ENCODE data around the gene PRRT2.

Gene PRRT2

GRCh38 chr16:29812754-29813643 is 1.0 kb downstream of the PRRT2 start:
- Histone ChIP-seq H3K4me3 (ENCODE audit: low read length in 2 of 2) (peak overlapping the region; percentile 60 to 65), H3K9ac (ENCODE audit: low read depth in 1 of 2, low read length in 2 of 2) (peak overlapping the region in 1 of 2 donors; percentile 47), H3K36me3 (ENCODE audit: control insufficient read depth in 2 of 2, insufficient read depth in 2 of 2, low read length in 2 of 2) (peaks cover 14 to 17% of the 10 kb centered on the region in 2 donors), H3K27me3 (ENCODE audit: control insufficient read depth in 2 of 2, insufficient read depth in 2 of 2, low read length in 2 of 2) (no peaks in the 10 kb centered on the region), H3K4me1 (ENCODE audit: control insufficient read depth in 2 of 2, insufficient read depth in 2 of 2, low read length in 2 of 2) (peaks cover 59 to 65% of the 10 kb centered on the region in 2 donors), H3K9me3 (ENCODE audit: control insufficient read depth in 2 of 2, low read length in 2 of 2) (no peaks in the 10 kb centered on the region), H3K27ac (ENCODE audit: low read depth in 2 of 2, low read length in 2 of 2) (peak overlapping the region in 1 of 2 donors; percentile 85)

- H3K9me3 ChIP-seq (ENCODE audit: control insufficient read depth in 2 of 2, low read length in 2 of 2): no peaks in the 10 kb centered on the region
- H3K27me3 ChIP-seq (ENCODE audit: control insufficient read depth in 2 of 2, insufficient read depth in 2 of 2, low read length in 2 of 2): no peaks in the 10 kb centered on the region
- peaks cover 54 to 66% of the 10 kb centered on the region in 2 donors for H3K4me1 ChIP-seq (ENCODE audit: control insufficient read depth in 2 of 2, insufficient read depth in 2 of 2, low read length in 2 of 2)
- H3K36me3 ChIP-seq (ENCODE audit: control insufficient read depth in 2 of 2, insufficient read depth in 2 of 2, low read length in 2 of 2): peaks cover 12 to 15% of the 10 kb centered on the region in 2 donors
- H3K9ac ChIP-seq (ENCODE audit: low read depth in 1 of 2, low read length in 2 of 2): no peak overlapping the region
- no peak overlapping the region for H3K4me3 ChIP-seq (ENCODE audit: low read length in 2 of 2)
- no peak overlapping the region for H3K27ac ChIP-seq (ENCODE audit: low read depth in 2 of 2, low read length in 2 of 2)
Observed at GRCh38 chr16:29813644-29814562, 1.9 kb downstream of the PRRT2 start.

GRCh38 chr16:29814592-29814991 is 2.6 kb downstream of the PRRT2 start:
- H3K36me3 ChIP-seq (ENCODE audit: control insufficient read depth in 2 of 2, insufficient read depth in 2 of 2, low read length in 2 of 2): peaks cover 6 to 13% of the 10 kb centered on the region in 2 donors
- peak overlapping the region in 1 of 2 donors; percentile 88 for H3K4me3 ChIP-seq (ENCODE audit: low read length in 2 of 2)
- H3K4me1 ChIP-seq (ENCODE audit: control insufficient read depth in 2 of 2, insufficient read depth in 2 of 2, low read length in 2 of 2): peaks cover 55 to 64% of the 10 kb centered on the region in 2 donors
- no peak overlapping the region for H3K27ac ChIP-seq (ENCODE audit: low read depth in 2 of 2, low read length in 2 of 2)
- no peaks in the 10 kb centered on the region for H3K27me3 ChIP-seq (ENCODE audit: control insufficient read depth in 2 of 2, insufficient read depth in 2 of 2, low read length in 2 of 2)
- no peaks in the 10 kb centered on the region for H3K9me3 ChIP-seq (ENCODE audit: control insufficient read depth in 2 of 2, low read length in 2 of 2)
- H3K9ac ChIP-seq (ENCODE audit: low read depth in 1 of 2, low read length in 2 of 2): peak overlapping the region in 1 of 2 donors; percentile 74

- Histone ChIP-seq H3K4me1 (ENCODE audit: control insufficient read depth in 2 of 2, insufficient read depth in 2 of 2, low read length in 2 of 2) (peaks cover 55 to 63% of the 10 kb centered on the region in 2 donors), H3K4me3 (ENCODE audit: low read length in 2 of 2) (peak overlapping the region; percentile 88 to 89), H3K27me3 (ENCODE audit: control insufficient read depth in 2 of 2, insufficient read depth in 2 of 2, low read length in 2 of 2) (no peaks in the 10 kb centered on the region), H3K36me3 (ENCODE audit: control insufficient read depth in 2 of 2, insufficient read depth in 2 of 2, low read length in 2 of 2) (peaks cover under 1 to 14% of the 10 kb centered on the region in 2 donors), H3K9ac (ENCODE audit: low read depth in 1 of 2, low read length in 2 of 2) (peak overlapping the region in 1 of 2 donors; percentile 74), H3K27ac (ENCODE audit: low read depth in 2 of 2, low read length in 2 of 2) (peak overlapping the region in 1 of 2 donors; percentile 95), H3K9me3 (ENCODE audit: control insufficient read depth in 2 of 2, low read length in 2 of 2) (no peaks in the 10 kb centered on the region)
Observed at GRCh38 chr16:29815032-29815721, 3.2 kb downstream of the PRRT2 start.

GRCh38 chr16:29815793-29816693 is 4.0 kb downstream of the PRRT2 start, which contains the start of gene PAGR1:
PAGR1 (plus strand) TSS chr16:29816152; CDS start chr16:29816526, 374 bp downstream.
- H3K4me3 ChIP-seq (ENCODE audit: low read length in 2 of 2): peak within 1 kb of the TSS; percentile 88 to 89
- no peaks in the 10 kb centered on the region for H3K27me3 ChIP-seq (ENCODE audit: control insufficient read depth in 2 of 2, insufficient read depth in 2 of 2, low read length in 2 of 2)
- H3K36me3 ChIP-seq (ENCODE audit: control insufficient read depth in 2 of 2, insufficient read depth in 2 of 2, low read length in 2 of 2): peaks cover 0 to 12% of the 10 kb centered on the region in 2 donors
- H3K4me1 ChIP-seq (ENCODE audit: control insufficient read depth in 2 of 2, insufficient read depth in 2 of 2, low read length in 2 of 2): peaks cover 46 to 55% of the 10 kb centered on the region in 2 donors
- peak within 1 kb of the TSS; percentile 91 to 95 for H3K27ac ChIP-seq (ENCODE audit: low read depth in 2 of 2, low read length in 2 of 2)
- H3K9me3 ChIP-seq (ENCODE audit: control insufficient read depth in 2 of 2, low read length in 2 of 2): no peaks in the 10 kb centered on the region
- H3K9ac ChIP-seq (ENCODE audit: low read depth in 1 of 2, low read length in 2 of 2): peak within 1 kb of the TSS; percentile 74 to 96

- no peaks in the 10 kb centered on the region for H3K9me3 ChIP-seq (ENCODE audit: control insufficient read depth in 2 of 2, low read length in 2 of 2)
- H3K27me3 ChIP-seq (ENCODE audit: control insufficient read depth in 2 of 2, insufficient read depth in 2 of 2, low read length in 2 of 2): no peaks in the 10 kb centered on the region
- H3K9ac ChIP-seq (ENCODE audit: low read depth in 1 of 2, low read length in 2 of 2): peak overlapping the region; percentile 74 to 96
- peak overlapping the region; percentile 91 to 95 for H3K27ac ChIP-seq (ENCODE audit: low read depth in 2 of 2, low read length in 2 of 2)
- H3K4me3 ChIP-seq (ENCODE audit: low read length in 2 of 2): peak overlapping the region; percentile 88 to 89
- H3K4me1 ChIP-seq (ENCODE audit: control insufficient read depth in 2 of 2, insufficient read depth in 2 of 2, low read length in 2 of 2): peaks cover 46 to 54% of the 10 kb centered on the region in 2 donors
- peaks cover 0 to 12% of the 10 kb centered on the region in 2 donors for H3K36me3 ChIP-seq (ENCODE audit: control insufficient read depth in 2 of 2, insufficient read depth in 2 of 2, low read length in 2 of 2)
Observed at GRCh38 chr16:29816694-29817441, 4.9 kb downstream of the PRRT2 start.

- Histone ChIP-seq H3K27me3 (ENCODE audit: control insufficient read depth in 2 of 2, insufficient read depth in 2 of 2, low read length in 2 of 2) (no peaks in the 10 kb centered on the region), H3K27ac (ENCODE audit: low read depth in 2 of 2, low read length in 2 of 2) (no peak overlapping the region), H3K4me1 (ENCODE audit: control insufficient read depth in 2 of 2, insufficient read depth in 2 of 2, low read length in 2 of 2) (peaks cover 48 to 58% of the 10 kb centered on the region in 2 donors), H3K36me3 (ENCODE audit: control insufficient read depth in 2 of 2, insufficient read depth in 2 of 2, low read length in 2 of 2) (peaks cover 0 to 12% of the 10 kb centered on the region in 2 donors), H3K9me3 (ENCODE audit: control insufficient read depth in 2 of 2, low read length in 2 of 2) (no peaks in the 10 kb centered on the region), H3K4me3 (ENCODE audit: low read length in 2 of 2) (peak overlapping the region in 1 of 2 donors; percentile 22), H3K9ac (ENCODE audit: low read depth in 1 of 2, low read length in 2 of 2) (peak overlapping the region in 1 of 2 donors; percentile 9)
Observed at GRCh38 chr16:29818082-29818481, 6.1 kb downstream of the PRRT2 start.

GRCh38 chr16:29819506-29819905 is 7.5 kb downstream of the PRRT2 start:
- Histone ChIP-seq H3K9ac (ENCODE audit: low read depth in 1 of 2, low read length in 2 of 2) (peak overlapping the region; percentile 85 to 92), H3K27ac (ENCODE audit: low read depth in 2 of 2, low read length in 2 of 2) (peak overlapping the region; percentile 96), H3K4me3 (ENCODE audit: low read length in 2 of 2) (peak overlapping the region; percentile 78 to 96), H3K9me3 (ENCODE audit: control insufficient read depth in 2 of 2, low read length in 2 of 2) (no peaks in the 10 kb centered on the region), H3K36me3 (ENCODE audit: control insufficient read depth in 2 of 2, insufficient read depth in 2 of 2, low read length in 2 of 2) (peaks cover 0 to 12% of the 10 kb centered on the region in 2 donors), H3K27me3 (ENCODE audit: control insufficient read depth in 2 of 2, insufficient read depth in 2 of 2, low read length in 2 of 2) (no peaks in the 10 kb centered on the region), H3K4me1 (ENCODE audit: control insufficient read depth in 2 of 2, insufficient read depth in 2 of 2, low read length in 2 of 2) (peaks cover 58 to 59% of the 10 kb centered on the region in 2 donors)

All from mucosa of rectum (tissue), 2 donors.